CD4-positive, alpha-beta T cell treated with Interleukin-10 for 1 hour (primary cell): Measurements from ENCODE around the gene MYLK.
A peak's percentile ranks its signal among the peaks of the same experiment; 100 is the strongest.

Source experiments
- DNase-seq: peaks from one replicate; pipeline ENCODE4 v3.0.0-alpha.2; 2020

MYLK gene

DNA sequence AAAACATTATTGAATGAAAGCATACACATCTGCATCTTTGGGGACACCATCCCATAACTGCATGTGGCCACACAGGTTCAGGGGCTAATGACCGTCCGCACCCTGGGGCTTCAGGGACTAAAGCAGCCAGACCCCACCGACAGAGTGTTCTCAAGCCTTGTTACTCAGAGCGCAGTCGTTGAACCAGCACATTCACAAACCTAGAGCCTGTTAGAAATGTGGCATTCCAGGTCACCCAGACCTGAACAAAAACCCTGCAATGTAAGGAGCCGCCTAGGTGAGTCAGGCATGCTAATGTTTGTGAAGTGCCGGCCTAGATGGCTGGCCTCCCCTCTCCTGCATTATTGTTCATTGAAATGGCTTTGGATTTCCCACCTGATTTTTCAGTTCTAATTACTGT lies 247.0 kb downstream of the MYLK start:
- DNase-seq: no peak

DNA sequence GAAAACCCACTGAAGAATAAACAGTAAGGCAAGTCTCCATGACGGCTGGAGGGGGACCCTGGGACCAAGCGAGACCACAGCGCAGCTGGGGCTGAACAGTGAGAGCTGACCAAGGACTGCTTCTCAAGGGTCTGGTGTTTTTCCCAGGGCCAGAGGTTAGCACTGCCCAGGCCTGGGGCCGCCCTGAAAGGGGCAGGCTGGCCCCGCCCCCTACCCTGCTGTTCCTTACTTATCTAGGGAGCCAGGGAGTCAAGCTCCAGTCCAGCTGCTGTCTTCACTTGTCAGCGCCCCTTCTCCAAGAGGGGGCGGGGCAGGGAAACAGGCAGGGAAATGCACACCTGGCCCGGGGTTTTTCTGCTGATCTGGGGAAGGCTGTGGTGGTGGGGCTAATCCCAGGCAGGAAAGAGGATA lies 247.7 kb downstream of the MYLK start:
- DNase-seq: no peak

DNA sequence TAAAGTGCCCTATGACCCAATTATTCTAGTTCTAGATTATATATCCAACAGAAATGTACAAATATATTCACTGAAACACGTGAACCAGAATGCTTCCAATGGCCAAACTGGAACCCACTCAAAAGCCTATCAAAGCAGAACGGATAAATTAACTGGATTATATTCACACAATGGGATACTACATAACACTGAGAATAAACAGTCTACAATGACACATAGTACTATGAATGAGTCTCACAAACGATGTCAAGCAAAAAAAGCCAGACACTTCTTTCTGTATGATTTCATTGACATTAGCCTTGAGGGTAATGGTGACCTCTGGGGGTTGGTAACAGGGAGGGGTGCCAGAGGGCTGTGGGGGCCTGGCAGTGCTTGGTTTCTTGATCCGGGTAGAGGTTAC lies 248.4 kb downstream of the MYLK start:
- DNase-seq: no peak

DNA sequence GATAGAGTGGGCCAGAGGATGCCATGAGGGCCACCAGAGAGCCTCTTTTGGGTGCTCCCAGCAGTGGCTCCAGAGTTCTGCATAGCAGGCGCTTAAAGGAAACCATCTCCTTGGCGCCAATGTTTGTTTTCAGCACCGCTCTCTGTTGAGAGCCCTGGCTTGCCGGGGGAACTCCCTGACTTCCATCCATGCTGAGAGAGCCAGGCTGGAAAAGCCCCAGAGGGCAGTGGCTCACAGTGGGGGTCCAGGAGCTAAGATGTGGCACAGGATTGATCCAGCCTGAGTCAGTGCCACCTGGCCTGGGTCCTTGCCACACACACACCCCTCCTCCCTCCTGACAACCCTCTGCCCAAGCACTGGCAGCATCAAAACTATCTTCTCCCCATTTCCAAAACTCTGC lies 248.9 kb downstream of the MYLK start:
- no peak for DNase-seq

DNA sequence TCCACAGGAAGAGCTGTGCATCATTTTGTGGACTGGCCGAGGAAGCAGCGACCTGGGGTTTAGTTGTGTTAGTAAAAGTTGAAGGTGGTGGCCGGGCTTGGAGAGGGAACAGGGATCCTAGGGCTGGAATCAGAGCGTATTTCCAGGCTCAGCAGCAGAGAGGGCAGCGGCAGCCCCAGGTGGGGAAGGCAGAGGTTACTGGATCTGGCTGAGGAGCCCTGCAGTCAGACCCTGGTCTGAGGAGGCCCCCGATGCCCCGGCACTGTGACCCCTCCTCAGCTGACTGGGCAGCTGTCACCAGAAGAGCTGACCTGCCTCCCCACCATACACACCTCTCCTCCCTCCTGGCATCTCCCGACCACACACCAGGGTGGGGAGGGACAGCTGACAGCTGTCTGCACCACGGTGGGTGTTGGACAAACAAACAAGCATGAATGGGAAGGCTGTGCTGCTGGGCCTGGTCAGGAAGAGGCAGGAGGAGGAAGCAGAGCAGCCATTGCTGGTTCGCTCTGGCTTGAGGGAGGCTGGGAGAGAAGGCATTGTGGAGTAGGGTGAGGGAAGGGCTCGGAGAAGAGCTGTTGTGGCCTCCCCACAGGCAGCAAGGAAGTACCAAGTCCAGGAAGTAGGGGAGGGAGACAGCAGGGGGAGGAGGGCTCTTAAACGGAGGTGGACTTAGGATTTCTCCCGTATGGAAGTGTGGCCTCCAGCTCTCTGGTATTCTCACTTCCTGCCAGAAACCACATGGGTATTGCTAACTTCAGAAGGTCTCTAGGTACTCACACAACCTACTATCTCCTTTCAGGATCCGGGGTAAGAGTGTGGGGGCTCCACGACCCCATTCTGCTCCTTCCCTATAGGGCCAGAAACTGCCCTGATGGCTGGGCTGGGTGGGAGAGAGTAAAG lies 249.7 kb downstream of the MYLK start:
- DNase-seq: no peak

DNA sequence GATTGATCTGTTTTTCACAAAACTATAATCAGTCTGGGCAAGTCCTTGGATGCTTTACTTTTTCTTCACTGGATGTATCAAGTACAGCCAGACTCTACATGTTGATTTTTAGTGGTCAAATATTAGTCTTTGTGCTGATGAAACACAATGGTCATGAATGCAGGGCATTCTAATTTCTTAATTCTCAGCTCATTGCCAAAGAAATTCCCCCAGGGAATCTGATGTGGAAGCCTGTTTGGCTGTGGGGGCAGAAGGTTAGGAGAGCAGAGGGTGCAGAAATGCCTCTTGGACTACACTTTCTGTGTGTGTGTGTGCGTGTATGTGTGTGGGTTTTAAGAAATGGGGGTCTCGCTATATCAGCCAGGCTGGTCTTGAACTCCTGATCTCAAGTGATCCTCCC lies 250.6 kb downstream of the MYLK start:
- no peak for DNase-seq

DNA sequence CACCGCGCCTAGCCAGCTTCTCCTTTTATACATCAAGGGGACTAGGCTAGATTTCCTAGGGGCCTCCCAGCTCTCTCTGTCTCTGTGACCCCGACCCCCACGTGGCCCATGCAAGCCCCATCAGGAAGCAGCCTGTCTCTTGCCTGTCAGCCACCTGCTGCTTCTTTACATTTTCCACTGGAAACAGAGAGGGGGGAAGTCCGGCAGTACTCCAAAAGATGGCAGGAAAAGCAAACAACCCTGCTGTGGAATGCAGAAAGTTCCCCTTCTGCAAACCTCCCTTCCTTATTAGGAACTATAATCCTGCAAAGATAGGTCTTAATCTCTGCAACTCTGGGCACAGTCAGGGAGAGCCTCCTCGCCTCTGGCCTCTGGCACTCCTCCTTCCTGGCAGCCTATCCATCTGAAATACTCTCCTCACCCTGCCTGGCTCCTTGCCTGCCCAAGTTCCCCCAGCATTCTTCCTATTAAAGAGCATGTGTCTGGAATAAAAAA lies 251.9 kb downstream of the MYLK start:
- no peak for DNase-seq

DNA sequence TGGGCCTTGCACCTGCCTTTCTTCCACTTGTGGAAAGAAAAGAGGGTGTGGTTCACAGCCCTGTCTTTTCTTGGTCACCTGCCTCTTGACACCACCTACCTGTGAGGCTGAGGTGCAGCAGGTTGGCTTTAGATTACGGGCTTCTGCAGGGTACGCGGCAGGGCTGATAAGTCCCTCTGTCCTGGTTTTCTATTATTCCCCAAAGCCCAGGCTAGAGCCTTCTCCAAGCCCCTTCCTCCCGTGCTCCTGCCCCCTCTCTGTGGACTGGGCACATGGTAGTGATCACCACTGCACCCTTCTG lies 254.4 kb downstream of the MYLK start:
- DNase-seq: no peak

DNA sequence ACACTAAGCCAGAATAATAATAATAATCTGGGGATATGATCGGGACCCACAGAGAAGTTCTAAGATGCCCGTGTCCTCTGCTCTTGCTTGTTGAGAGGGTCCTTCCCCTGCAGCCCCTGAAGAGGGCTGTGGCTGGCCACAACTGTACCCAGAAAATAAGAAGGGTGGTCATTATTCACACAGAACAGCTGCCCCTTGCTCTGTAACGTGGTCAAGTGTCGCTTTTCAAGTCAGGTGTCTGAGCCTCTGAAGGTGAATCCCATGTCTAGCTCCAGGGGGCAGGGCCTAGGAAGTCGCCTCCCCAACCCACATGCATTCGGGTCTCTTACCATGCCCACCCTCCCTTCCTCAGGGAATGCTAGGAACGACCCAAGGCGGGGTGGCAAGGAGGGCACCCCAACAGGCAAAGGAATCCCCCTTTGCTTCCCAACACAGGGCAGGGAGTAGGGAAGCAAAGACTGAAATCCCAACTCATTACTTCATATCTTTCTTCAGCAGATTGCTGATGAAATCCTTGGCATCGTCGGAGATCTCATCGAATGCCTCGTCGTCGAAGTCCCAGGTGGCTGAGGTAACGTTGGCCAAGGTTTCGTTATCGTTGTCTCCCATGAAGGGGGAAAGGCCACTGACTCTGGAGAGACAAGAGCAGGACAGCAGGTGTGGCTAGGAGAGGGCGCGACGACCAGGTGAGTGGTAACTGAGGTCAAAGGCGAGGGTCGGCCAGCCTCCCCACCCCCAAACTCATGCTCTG lies 255.0 kb downstream of the MYLK start:
- no peak for DNase-seq

DNA sequence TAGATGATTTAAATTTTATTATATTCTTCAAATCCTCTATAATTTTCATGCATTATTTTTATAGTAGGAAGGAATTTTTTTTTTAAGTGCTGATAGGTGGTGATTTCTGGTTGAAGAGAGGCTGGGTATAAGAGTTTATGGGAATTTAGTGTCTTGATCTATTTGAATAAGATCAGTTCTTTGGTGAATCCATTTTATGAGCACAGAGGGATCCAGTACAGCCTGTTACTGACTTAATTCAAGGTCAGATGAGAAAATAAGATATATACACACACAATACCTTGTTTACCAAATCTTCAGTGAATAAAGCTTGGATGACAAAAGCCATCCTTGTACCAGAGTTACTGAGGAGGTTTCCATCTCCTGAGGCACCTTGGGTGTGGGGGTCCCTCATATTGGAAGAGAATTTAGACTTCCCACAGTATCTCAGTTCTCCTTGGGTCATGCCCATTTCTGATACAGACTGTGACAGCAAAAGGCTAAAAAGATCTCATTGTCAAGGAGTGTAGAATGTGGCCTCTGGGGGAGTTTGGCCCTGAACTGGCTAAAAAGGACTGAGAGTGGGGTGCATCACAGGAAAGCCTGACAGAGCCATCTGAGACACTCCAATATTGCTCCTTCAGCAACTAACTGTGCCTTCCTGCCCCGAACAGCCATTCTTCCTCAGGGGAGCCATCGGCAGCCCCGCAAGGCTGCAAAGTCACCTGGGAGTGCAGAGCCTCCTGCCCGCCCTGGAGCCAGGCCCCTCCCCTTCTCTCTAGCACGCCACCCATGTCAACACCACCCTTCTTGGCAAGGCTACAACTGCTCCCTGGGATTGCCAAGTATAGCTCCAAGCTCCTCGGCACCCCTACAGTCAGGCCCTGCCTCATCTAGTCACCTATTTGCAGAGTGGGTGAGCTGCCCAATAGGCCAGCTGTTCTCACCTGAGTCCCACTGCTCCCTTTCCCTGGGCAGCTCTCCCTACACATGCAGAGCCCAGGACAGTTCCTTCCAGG lies 256.2 kb downstream of the MYLK start:
- no peak for DNase-seq

DNA sequence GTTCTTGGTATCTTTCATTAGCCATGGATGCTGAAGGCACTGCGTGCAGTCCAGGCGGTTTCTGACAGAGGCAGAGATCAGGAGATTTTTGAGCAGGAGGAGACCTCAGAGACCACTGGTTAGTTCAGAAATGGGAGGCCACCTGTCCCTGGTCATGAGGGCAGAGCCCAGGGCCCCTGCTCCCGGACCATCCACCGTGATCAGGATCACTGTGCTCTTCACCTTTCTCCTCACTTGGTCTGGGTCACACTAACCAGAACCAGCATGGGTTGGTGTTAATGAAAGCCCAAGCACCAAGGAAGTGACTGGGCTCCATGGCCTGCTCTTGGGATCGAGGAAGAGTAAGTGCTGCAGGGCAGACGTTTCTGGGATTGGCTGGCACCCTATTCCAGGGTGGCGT lies 257.3 kb downstream of the MYLK start:
- DNase-seq: no peak

DNA sequence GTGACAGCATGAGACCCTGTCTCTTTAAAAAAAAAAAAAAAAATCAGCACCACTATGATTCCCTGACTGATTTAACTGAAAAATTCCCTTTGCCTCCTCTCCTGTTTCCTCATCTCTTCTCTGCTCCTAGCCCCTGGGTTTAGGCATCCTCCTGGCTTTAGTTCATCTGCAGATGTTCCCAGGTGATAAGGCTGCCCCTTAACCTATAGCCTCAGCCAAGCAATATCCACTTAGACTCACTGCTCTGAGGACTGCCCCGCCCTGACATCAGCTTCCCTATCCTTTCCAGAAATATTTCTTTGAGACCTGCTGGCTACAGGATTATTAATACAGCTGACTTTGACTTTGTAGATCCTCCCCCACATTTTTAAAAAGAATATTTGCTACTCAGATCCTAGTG lies 259.8 kb downstream of the MYLK start:
- DNase-seq: no peak

DNA sequence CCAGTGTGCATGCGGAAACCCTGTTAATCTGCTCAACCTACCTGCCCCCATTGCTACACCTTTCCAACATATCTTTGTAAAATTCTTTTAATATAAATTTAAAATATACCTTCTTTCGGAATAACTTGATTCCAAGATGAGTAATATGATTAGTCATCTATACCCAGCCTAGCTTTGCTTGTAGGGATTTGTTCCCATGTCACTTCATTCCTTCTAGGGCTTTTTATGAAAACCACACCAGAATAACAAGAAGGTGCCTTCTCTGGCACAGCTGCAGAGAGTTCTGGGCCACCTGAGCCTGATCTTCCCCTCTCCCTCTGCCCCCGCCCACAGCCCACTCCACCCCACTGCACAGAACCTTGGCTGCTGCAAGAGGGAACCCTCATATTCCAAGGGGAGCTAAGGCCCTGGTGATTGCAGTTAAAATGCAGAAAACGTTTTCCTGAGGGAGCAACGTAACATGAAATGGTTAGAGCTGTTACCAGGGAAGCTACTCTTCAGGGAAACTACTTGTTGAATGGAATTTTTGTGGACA lies 260.7 kb downstream of the MYLK start:
- no peak for DNase-seq

DNA sequence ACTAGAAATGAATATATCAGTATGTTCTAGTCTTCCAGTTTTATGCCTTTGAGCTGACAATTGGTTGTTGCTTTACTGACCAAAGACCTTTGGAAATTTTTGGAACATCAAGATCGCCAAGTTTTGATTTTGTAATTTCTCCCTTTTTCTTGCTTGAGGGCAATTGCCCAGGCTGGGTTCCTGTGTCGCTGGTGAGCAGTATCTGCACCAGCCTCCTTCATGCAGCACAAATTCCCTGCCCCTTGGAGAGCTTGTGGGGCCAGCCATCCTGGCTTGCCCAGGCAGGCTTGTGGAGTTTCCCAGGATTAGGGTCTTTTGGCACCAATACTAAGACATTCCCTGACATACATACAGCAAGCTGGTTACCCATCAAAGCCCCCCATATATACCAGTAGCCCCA lies 261.4 kb downstream of the MYLK start:
- no peak for DNase-seq

DNA sequence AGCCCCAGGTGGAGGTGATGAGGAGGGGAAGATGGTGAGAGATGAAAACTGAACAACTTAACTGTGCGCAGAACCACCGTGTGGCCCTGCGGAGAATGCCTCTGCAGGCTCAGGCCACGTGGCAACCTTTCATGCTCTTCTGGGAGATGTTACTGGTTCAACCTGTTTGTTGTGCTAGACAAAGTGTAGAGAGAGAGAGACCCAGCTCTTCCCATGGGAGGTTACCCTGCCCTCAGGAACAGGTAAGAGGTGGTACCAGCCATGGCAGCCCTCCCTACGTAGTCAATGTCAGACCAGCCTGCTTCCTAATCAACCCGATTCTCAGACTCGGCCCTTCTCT lies 262.3 kb downstream of the MYLK start:
- DNase-seq: no peak

DNA sequence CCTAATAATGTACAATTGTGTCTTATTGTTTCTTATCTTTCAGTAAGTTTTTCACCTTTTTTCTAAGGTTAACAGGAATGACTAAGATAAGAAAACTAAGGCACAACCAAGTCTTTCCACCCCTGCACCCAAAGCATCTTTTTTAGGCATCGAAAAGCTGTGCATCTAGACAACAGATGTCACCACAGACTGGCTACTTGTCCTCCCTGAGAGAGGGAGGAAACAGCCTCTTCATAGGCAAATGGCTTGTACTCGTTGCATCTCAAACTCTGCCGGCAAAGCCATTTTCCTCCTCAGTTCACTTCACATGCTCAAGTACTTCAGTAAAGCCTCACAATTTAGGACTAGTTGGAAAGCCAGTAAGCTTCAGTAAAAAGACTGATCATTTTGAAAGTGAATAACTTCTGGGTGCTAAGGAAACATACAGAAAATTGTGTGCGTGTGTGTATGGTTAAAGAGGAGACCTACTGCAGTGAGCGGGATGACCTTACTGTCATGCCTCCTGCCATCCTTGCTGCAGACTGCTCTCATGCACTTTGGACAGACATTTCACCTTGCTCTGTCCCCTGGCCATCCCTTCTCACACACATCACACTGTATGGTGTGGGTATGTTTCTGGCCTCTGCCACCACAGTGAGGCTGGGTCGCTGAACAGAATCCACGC lies 262.8 kb downstream of the MYLK start:
- no peak for DNase-seq

DNA sequence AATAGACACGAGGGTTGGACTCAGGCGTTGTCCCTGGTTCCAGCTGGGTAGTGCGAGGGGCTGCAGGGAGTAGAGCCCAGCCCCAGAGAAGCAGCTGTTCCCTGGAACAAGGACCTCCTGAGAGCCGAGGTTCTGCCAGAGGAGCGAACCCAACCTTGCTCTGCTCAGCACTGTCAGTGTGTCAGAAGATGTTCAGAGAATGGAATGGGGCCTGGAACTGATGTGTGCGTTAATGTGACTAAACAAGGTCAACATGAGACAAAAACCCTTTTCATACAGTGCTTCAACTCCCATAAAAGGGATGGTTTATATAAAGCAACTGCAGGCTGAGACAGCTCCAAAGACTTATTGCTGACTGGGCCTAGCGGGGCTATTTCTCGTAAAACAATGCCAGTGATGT lies 263.8 kb downstream of the MYLK start:
- no peak for DNase-seq

DNA sequence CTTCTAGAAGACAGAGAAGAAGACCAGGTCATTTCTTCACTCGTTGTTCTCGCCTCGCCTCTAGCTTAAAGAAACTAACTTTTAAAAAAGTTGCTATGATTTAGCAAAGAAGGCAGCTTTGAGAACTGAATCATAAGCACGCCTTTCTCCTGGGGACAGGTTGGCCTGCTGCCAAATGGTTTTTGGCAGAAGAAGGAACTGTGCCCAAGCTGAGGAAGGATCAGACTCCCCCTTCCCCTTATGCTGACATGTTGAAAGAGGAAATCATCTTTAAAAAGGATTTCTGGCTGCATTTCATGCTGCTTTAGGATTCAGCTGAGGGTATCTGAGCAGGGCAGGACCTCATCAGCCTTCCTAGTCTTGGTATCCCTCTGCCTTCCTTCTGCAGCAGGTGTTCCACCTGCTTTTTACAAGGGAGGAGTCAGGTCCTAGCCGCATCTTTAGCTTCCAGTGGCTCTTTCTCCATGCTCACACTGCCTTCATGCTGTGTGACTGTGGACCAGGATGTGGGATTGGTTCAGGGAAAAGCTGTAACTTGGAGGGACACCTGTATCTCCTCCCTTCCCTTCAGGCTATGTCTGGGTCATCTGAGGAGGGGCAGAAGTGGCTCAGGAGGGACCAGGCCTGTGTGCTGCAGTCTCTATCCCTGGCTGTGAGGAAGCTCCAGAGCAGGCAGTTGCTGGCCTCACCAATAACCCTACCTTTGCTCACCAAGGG lies 265.2 kb downstream of the MYLK start:
- peak; percentile 19 for DNase-seq

DNA sequence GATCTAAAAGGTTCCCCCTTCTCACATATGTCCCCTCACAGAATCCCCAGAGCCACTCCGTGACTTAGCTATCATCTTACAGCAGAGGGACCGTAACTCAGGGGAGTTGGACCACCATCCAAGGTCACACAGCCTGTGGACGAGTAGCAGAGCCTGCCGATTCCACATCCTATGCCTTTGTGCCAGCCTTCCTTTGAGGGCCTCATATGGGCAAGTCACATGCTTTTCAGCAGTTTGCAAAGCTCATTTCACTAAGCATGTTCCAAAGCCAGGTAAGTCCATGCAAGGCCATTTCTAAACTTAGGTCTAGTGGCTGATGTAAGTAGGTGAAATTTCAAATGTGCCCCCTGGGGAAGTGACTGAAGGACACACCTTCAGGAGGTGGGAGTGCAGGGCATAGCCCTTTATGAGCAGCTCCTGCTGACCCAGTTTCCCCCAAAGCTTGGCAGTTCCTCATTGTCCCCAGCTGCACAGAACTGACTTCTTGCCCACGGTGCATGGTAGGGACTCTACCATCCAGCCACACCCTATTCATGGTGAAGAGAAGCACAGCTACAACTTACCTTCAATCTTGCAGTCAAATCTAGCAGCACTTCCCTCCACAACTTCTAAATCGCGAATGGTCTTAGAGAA lies 265.9 kb downstream of the MYLK start:
- no peak for DNase-seq

DNA sequence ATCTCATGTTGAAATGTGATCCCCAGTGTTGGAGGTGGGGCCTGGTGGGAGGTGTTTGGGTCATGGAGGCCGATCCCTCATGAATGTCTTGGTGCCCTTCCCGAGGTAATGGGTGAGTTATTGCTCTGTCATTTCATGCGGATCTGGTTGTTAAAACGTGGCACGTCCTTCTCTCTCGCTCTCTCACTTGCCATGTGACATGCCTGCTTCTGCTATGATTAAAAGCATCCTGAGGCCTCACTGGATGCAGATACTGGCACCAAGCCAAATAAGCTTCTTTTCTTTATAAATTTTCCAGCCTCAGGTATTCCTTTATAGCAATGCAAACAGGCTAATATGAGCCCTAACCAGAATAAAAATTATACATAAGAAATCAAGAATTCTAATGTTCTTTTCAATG lies 267.5 kb downstream of the MYLK start:
- DNase-seq: no peak

DNA sequence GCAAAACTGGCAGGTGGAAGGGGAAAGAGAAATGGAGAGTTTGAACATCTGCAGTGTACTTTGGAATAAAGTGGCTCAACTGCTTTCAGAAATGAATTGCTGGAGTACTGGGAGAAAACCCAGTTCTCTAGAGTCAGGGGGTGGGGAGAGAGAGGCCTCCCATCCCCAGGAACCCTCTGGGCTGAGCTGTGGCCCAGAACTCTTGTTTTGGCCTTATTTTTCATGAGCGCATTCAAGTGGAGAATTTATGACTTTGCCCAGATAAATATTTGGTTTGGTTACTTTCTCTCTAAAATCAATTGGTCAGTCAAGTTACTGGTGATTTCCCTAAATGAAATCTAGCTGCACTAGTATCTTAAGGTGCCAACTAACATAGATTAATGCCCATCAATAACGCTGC lies 270.6 kb downstream of the MYLK start:
- DNase-seq: no peak
